Kidney capillary endothelial cell (primary cell): ENCODE measurements around the gene NEK4.
"Not testable (repeated sequence)": the region's sequence is repeated elsewhere in the genome, so short reads cannot be mapped to it uniquely, and the experiment has no call there.

ENCODE experiments used
- DNase-seq: peaks from one replicate; pipeline ENCODE4 v3.0.0-alpha.2; 2018; ENCODE audit warnings: low spot score

NEK4 gene

GRCh38 chr3:52777959-52778805, 7.4 kb upstream of the NEK4 start:
- DNase-seq = no peak

GRCh38 chr3:52777127-52777958, 6.6 kb upstream of the NEK4 start, which contains the start of gene ITIH1:
ITIH1 (plus strand) TSS chr3:52777599; CDS start chr3:52777616, 17 bp downstream.
- no peak for DNase-seq

GRCh38 chr3:52776486-52776885, 5.7 kb upstream of the NEK4 start:
- DNase-seq = not testable (repeated sequence)

GRCh38 chr3:52775877-52776276, 5.1 kb upstream of the NEK4 start:
- no peak for DNase-seq

GRCh38 chr3:52774901-52775864, 4.4 kb upstream of the NEK4 start:
- no peak for DNase-seq

- no peak for DNase-seq
Observed at GRCh38 chr3:52774066-52774713, 3.5 kb upstream of the NEK4 start.

- DNase-seq = no peak
Observed at GRCh38 chr3:52773361-52774065, 2.8 kb upstream of the NEK4 start.

- DNase-seq = no peak
Observed at GRCh38 chr3:52771702-52772101, 962 bp upstream of the NEK4 start.

GRCh38 chr3:52771334-52771681, 568 bp upstream of the NEK4 start:
- DNase-seq = no peak

- DNase-seq = no peak
Observed at GRCh38 chr3:52769786-52770455, 819 bp downstream of the NEK4 start.

GRCh38 chr3:52763466-52763865, 7.3 kb downstream of the NEK4 start:
- DNase-seq = no peak

GRCh38 chr3:52756141-52756540, 14.6 kb downstream of the NEK4 start:
- DNase-seq = no peak

GRCh38 chr3:52754373-52754772, 16.4 kb downstream of the NEK4 start:
- no peak for DNase-seq

- no peak for DNase-seq
Observed at GRCh38 chr3:52752045-52752660, 18.6 kb downstream of the NEK4 start.

- DNase-seq = no peak
Observed at GRCh38 chr3:52743721-52744120, 27.0 kb downstream of the NEK4 start.

- DNase-seq = no peak
Observed at GRCh38 chr3:52743152-52743551, 27.6 kb downstream of the NEK4 start.

GRCh38 chr3:52742418-52743041, 28.2 kb downstream of the NEK4 start:
- DNase-seq = peak; percentile 22

GRCh38 chr3:52739730-52740129, 31.0 kb downstream of the NEK4 start:
- DNase-seq = no peak

- DNase-seq = no peak
Observed at GRCh38 chr3:52733256-52733891, 37.4 kb downstream of the NEK4 start.
